RCC 7860 (cell line): Measurements from ENCODE around the gene HS1BP3.

Experiments
- DNase-seq: peaks from one replicate; pipeline ENCODE4 v3.0.0-alpha.2; 2015; ENCODE audit warnings: low spot score
- FAIRE-seq: peaks from 2 replicates; lab custom pipeline; 2012; peaks lifted over from hg19 to GRCh38; lab: Jason Lieb, UNC

The HS1BP3 gene

DNA sequence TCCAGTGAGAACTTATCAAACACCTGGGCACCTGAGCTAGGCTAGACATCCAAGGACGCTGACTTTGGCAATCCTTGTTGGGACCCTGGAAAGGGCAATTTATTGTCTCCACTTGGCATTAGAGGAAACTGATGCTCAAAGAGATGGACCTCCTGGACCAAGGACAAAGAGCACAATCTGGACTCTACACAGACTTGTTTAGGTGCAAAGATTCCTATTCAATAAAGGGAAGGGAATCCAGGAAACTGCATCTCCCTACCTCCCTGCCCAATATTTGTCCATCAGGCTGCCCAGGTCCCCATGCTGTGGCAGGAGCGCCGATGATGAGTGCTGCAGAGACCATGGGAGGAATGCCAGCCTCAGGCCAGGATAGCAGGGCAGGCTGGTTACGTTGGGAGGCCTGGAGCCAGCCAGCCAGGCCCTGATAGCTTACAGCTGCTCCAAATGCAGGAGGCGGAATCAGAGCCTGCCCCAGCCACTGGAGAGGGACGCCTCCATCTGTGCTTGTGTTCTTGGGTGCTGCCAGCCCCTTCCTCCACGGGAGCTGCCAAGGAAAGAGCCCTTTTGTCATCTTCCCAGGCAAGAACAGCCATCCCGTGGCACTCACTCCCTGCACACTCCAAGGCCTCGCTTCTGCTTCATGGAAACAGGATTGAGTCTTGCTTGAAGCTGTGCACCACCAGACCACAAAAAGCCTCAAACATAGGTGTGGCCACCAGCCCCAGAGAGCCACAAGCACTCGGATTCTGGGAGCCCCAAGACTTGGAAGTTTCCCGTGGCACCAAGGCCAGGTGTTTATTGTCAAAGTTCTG, 60.0 kb downstream of the HS1BP3 start:
- no peak for FAIRE-seq

DNA sequence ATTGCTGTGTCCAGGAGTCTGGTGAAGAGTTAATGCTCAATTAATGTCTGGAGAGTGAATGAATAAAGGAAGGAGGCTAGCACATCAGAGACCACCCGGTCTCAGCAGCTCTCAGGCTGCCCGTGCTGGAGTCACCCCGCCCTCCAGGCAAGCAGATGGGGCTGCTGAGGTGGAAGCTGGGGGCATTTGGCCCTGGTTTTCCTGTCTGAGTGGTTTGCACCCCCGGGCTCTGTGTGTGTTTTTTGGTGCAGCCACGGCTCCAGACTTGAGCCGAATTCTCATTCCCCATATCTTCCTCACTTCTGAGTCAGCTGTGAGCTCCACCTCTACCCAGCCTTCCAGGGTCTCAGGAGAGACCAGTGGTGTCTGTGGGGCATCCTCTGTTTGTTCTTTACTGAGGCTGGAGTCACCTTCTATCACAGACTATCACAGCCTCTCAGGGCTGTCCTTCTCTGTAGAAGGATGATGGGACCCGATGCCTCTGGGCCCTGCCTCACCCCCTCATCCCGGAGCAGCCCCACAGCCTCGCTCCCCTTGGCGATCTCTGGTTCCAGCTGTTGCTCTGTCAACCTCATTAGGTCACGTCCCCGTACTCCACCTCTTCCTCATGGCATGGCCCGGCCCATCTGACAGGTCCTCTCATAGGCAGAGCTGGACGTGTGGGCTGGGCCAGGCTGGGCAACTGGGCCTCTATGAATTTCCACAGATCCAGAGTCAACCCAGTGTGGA, 60.8 kb downstream of the HS1BP3 start:
- peak; percentile 36 for DNase-seq

More for the DNA sequence above, 60.0 kb downstream of the HS1BP3 start:
- DNase-seq: no peak

GRCh38 chr2:20588918-20589871, 61.7 kb downstream of the HS1BP3 start:
- FAIRE-seq: no peak
- DNase-seq: no peak

More for the DNA sequence above, 60.8 kb downstream of the HS1BP3 start:
- no peak for FAIRE-seq

GRCh38 chr2:20585710-20586594, 64.9 kb downstream of the HS1BP3 start:
- FAIRE-seq (no peak), DNase-seq (no peak)

- DNase-seq: no peak
- no peak for FAIRE-seq
Observed at GRCh38 chr2:20585359-20585709, 65.6 kb downstream of the HS1BP3 start.

DNA sequence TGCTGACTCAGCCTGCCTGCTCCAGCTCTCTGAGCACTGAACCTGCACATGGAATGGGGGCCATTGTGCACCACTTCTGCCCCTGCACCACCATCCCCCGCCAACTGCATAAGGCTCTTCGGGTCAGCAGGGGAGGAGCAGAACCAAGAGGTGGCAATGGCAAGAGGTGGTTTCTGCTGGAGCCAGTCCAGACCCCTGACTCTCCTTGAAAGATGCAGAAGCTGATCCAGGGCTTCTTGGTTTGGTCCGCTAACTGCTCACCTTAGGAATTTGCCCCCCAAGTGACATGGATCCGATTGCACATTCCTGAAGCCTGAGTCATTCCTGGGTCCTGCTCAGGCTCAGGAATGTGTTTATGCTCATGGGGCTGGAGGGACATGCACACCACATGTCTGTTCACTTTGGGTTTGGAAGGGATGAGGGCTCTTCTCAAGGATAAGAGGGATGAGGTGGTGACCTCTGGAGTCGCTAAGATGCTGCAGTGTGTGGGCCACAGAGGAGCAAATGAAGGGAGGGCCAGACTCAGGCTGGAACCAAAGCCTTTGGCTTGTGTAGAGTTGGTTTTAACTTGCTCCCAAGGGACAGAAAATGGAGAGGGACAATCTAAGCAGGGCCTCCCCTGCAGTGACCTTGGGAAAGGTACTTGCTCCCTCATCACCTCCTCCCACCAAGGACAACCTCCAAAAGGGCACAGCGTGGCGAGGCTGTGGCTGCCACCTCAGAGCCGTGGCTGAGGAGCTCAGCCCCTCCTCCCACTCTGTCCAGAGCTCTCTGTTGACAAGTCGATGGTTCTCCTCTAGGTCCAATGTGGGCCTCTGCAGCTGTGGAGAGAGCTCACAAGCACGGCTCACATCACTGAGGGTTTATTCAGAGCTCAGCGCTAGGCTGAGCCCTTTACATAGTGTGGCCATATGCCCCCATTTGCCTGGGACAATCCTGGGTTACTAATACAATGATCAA, 66.2 kb downstream of the HS1BP3 start:
- peak; percentile 100 for DNase-seq

DNA sequence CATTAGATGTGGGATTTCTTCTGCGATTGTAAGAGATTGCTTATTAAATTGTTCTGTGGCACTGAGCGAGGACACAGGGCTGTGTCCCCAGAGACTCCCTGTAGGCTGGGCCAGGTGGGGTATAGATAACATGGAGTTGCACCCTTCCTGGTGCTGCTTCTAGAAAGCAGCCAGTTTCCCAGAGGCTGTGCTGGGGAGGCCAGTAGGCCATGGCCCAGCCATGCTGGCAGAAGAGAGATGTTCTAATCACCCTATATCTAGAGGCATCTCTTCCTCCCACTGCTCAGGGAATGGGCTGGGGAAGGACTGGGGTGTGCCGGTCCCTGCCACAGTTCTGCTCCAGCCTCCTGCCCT, 66.9 kb downstream of the HS1BP3 start:
- no peak for FAIRE-seq

More for the DNA sequence above, 66.2 kb downstream of the HS1BP3 start:
- peak; percentile 95 for FAIRE-seq

DNA sequence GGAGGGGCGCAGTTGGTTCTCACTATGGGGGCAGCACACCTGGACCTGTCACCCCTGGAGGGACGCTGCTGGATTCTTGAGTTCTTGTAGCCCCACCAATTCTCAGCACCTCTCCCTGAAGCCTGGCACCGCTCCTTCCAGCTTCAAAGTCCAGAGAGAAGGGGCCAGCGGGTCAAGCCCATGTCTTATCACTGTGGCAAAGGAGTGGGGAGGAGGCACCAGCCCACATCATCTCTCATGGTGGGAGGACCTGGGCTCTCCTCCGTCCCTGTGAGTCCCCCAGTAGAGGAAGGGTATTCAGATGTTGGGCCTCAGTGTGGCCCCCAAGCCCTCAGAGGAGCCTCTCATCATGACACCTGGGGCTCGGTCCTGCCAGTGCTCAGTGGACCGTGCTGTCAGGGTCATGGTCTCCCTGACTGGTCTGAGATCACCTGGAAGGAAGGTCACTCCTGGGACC, 67.4 kb downstream of the HS1BP3 start:
- DNase-seq (no peak), FAIRE-seq (no peak)

More for the DNA sequence above, 66.9 kb downstream of the HS1BP3 start:
- DNase-seq: no peak

DNA sequence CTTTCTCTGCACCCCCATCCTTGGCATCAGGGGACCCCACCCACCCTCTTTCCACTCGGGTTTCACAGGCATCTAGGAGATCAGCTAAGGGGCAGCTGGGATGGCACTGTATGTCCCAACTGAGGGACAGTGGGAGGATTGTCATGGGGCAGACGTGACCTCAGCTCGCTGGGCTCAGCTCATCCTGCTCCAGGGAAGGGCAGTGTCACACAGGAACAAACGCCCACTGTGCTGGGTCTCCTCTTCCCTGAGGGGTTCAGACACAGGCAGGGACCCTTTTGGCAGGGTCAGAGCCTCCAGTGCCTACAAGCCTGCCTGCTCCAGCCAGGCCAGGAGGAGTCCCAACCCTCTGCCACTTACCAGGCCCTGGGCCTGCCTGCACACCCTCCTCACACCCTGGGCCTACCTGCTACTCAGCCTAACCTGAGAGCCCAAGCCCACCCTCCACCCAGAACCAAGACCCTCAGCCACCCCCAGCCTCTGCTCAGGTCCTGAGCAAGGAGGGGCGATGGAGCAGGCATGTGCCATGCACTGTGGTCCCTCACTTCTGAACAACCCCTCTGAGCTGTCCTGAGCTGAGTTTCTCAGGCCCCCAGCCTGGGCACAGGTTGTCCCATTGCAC, 68.2 kb downstream of the HS1BP3 start:
- no peak for FAIRE-seq
- DNase-seq: no peak

DNA sequence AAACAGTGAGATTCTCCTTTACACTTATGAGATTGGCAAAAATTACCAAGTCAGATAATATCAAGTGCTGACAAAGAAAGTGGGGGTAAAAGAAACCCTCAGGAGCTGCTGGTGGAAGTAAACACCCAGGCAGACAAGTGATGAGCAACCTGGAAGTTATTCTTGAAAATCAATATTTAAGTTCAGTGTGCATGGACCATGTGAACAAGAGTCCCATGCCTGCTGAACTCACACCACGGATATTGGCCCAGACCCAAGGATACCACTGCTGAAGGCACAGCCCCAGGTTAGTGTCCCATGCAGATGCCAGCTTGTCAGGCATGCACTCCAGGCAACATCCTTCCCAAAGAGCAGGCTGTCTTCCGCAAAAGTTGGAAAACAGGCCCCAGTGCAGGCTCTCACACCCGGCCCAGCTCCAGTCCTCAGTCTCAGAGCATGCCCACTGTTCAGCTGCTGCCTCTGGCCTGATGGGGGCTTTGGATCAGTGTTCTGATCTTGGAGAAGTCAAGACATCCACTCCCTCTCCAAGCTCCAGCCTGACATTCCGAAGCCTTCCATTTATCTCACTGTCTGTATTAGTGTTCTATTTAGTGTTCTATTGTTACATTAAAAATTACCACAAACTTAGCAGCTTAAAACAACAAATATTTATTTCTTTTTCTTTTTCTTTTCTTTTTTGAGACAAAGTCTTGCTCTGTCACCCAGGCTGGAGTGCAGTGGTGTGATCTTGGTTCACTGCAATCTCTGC, 70.0 kb downstream of the HS1BP3 start:
- FAIRE-seq (no peak), DNase-seq (peak; percentile 75)

- DNase-seq: peak; percentile 45
- no peak for FAIRE-seq
Observed at GRCh38 chr2:20579866-20580265, 71.0 kb downstream of the HS1BP3 start.

DNA sequence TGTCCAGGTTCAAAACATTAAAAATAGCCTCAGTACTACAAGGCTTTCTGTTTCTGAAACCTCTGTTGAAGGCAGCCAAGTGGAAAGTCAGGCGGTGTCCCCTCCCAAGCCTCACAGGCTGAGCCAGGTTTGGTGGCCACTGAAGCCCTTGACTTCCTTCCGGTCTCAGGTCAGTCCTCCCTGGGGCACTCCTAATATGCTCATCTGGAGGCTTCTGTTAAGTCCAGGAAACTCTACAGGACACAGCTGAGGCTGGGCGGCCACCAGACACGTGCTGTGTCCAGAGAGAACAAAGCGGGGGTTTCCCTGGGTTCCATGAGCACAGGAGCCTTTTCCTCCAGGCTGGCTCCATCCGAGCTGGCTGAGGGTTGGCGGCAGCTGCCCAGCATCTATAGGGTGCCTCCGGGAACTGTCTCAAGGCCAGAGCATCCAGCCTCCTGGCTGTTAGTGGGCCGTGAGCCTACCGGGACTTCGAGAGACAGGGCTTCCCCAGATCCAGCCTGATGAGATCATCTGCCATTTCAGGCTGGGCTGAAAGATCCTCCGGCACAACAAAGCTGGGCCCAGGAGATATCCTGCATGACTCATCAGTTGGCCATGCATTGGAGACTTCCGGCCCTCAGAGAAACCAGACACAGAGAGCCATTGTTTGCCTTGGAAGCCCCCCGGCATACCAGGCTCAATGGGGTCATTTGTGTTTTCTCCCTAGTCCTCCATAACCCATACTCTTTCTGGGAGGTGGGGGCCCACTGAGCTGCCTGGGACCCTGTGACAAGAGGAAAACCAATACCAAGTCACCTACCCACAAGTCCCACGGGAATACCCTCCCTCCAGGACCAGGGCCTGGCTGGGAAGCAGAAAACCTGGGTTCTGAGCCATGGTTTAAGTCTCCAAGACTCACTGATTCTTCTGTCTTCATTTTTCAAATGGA, 71.7 kb downstream of the HS1BP3 start:
- FAIRE-seq (peak; percentile 88), DNase-seq (peak; percentile 99)

GRCh38 chr2:20578266-20578894, 72.5 kb downstream of the HS1BP3 start:
- no peak for DNase-seq
- no peak for FAIRE-seq

DNA sequence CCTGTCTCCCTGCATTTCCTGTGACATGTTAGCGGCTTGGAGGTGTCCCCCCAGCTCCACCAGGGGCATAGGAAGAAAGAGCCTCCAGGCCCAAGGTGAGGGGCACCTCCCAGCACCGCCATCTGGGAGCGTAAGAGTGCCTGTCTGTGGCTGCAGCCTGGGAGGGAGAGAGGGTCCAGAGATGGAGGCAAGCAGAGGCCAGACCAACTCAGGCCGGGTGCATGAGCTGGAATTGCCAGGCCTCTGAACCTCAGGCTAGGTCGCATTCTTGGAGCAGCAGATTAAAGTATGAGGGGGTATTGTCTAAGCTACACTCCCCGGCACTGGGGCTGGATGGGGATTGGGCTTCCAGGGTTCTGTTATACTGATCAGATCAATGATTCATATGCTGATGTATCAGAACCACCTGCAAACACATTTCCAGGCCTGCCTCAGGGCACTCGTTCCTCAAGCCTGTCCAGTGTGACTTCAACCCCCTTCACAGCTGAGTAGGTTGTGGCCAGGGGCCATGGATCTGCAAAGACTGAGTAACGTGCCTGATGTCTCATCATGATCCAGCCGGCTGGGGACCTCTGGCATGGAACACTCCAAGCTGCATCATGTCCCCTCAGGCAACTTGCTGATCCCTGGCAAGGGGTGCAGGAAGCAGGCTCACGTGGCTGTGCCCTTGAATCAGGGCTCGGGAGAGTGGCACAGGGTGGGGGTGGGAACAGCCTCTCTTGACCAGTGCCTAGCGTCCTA, 73.2 kb downstream of the HS1BP3 start:
- DNase-seq: peak; percentile 95
- FAIRE-seq: peak; percentile 85

DNA sequence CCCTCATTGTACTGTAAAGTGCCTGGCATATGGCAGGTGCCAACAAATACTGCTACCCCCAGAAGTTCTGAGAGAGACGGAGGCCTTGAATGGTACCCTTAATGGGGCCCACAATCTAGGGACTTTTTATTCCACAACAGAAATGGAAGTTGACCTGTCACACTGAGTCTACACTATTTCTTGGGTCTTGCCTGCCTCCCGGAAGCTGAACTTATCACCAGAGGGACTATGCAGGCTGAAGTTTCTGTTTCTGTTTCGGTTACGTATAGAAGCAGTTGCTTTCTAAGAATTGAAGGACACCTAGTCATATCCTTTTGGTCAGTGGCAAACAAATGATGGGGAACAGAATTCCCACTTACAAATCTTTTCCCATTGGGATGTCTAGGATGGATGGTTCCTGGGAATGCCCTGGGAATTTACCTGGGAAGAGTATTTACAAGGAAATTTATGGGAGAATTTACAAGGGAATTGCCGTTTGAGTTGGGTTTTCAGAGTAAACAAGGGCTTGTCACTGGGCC, 74.2 kb downstream of the HS1BP3 start:
- DNase-seq: peak; percentile 39
- no peak for FAIRE-seq
